Panc1 (cell line): ENCODE data around the gene SEMA5B. TPM values are rescaled to one million over a fixed set of nuclear protein-coding genes. Genes with fewer than 3 reads are reported as not detected.

ENCODE experiments used
- ATAC-seq: fragments of 200-7000 bp; cut with Tn5 transposase; 2 replicates; pipeline ENCODE4 v1.9.1; 2020; ENCODE audit warnings: mild to moderate bottlenecking, moderate library complexity
- BruUV-seq: library from RNA; stranded (reverse); fragments of 400-500 nt; replicated peaks from 2 replicates; lab custom pipeline; 2021; lab: Mats Ljungman, UMichigan
- CTCF ChIA-PET: fragments of 300-600 bp; sonication (Branson Sonifier 250); formaldehyde crosslinking; loops from one replicate; lab custom pipeline; 2022; ENCODE audit warnings: antibody characterized with exemption; lab: Charles Lee
- POLR2A ChIA-PET: fragments of 300-600 bp; sonication (Branson Sonifier 250); formaldehyde crosslinking; loops from one replicate; lab custom pipeline; 2022; ENCODE audit warnings: antibody characterized with exemption; lab: Charles Lee
- DNase-seq: peaks from one replicate; pipeline ENCODE4 v3.0.0-alpha.2; 2010; ENCODE audit warnings: low read depth, low spot score
- H3K27ac ChIP-seq: 2 replicates; pipeline ENCODE4 v1.5.1; 2011; ENCODE audit warnings: mild to moderate bottlenecking, low read length, inconsistent platforms
- H3K27me3 ChIP-seq: fragments of 200-500 bp; sonication (Bioruptor generic); 2 replicates; pipeline ENCODE4 v1.6.0; 2014; ENCODE audit warnings: low read length, inconsistent platforms; ENCODE audit not compliant: control insufficient read depth, insufficient read depth
- H3K36me3 ChIP-seq: fragments of 200-500 bp; sonication (Bioruptor generic); 2 replicates; pipeline ENCODE4 v1.5.1; 2014; ENCODE audit warnings: inconsistent platforms, mild to moderate bottlenecking, low read length, moderate library complexity; ENCODE audit not compliant: control insufficient read depth, insufficient read depth
- H3K4me1 ChIP-seq: 2 replicates; pipeline ENCODE4 v1.5.1; 2011; ENCODE audit warnings: inconsistent platforms, mild to moderate bottlenecking, low read length, moderate library complexity; ENCODE audit not compliant: control insufficient read depth, insufficient read depth
- H3K4me3 ChIP-seq, 2 experiments: 2 replicates each; pipeline ENCODE4 v1.5.1; 2011 to 2012; ENCODE audit warnings: low read depth in 2 of 2, low read length in 2 of 2, mild to moderate bottlenecking in 2 of 2, inconsistent platforms in 1 of 2, moderate library complexity in 1 of 2
- H3K9me3 ChIP-seq: fragments of 200-500 bp; sonication (Bioruptor generic); 2 replicates; pipeline ENCODE4 v1.5.1; 2014; ENCODE audit warnings: low read depth, mild to moderate bottlenecking, inconsistent platforms, low read length, moderate library complexity; ENCODE audit not compliant: control insufficient read depth, insufficient read depth
- CTCF ChIP-seq: fragments of 450-650 bp; IDR thresholded peaks from 2 replicates; pipeline ENCODE4 v1.5.1; 2017; ENCODE audit warnings: mild to moderate bottlenecking
- POLR2AphosphoS5 ChIP-seq: IDR thresholded peaks from 2 replicates; pipeline ENCODE4 v1.6.1; 2012; ENCODE audit warnings: mild to moderate bottlenecking, low read depth, low read length, moderate library complexity
- REST ChIP-seq, 2 experiments: IDR thresholded peaks; 2 replicates each; pipeline ENCODE4 v1.6.1; 2011 to 2012; ENCODE audit warnings: low read depth in 2 of 2, control low read depth in 1 of 2, low read length in 1 of 2, mild to moderate bottlenecking in 1 of 2, moderate library complexity in 1 of 2; ENCODE audit not compliant: insufficient read depth in 1 of 2
- SIN3A ChIP-seq: IDR thresholded peaks from 2 replicates; pipeline ENCODE4 v1.6.1; 2012; ENCODE audit warnings: low read depth, mild to moderate bottlenecking, low read length, moderate library complexity, borderline replicate concordance; ENCODE audit not compliant: insufficient read depth
- TCF7L2 ChIP-seq: IDR thresholded peaks from 2 replicates; pipeline ENCODE4 v1.6.1; 2011; ENCODE audit warnings: mild to moderate bottlenecking, low read depth, low read length, inconsistent platforms
- in situ Hi-C: cut with HindIII; loops from 2 replicates; pipeline ENCODE4 v1.10.0; 2016; ENCODE audit warnings: low sequenced_read_pairs, low pct_unique_long_range_greater_than_20kb
- intact Hi-C: fragments of 100-400 bp; cut with micrococcal nuclease; formaldehyde crosslinking; loops from one replicate; pipeline ENCODE4 v1.10.0; 2022; ENCODE audit not compliant: unreplicated experiment
- total RNA-seq: library from RNA; stranded (reverse); gene quantifications from one replicate; pipeline ENCODE4 v1.2.1, GENCODE V29; 2021; ENCODE audit not compliant: unreplicated experiment

SEMA5B gene
- total RNA-seq, 1 experiment from 2014 or later, result 1.2 TPM

GRCh38 chr3:122926811-122927210 is 100.8 kb downstream of the SEMA5B start:
- DNase-seq (no peak), ATAC-seq (no peak)
- Histone ChIP-seq H3K9me3 (no peaks in the 10 kb centered on the region), H3K4me3 (no peak overlapping the region), H3K36me3 (no peaks in the 10 kb centered on the region), H3K4me1 (peaks cover 2% of the 10 kb centered on the region; the same call in 1 of the 2 replicates), H3K27me3 (peaks cover 26% of the 10 kb centered on the region), H3K27ac (no peak overlapping the region)
- intact Hi-C loops (no loop called here), in situ Hi-C loops (no loop called here)
- POLR2A ChIA-PET, result interaction anchor here (0.6 kb wide), 1 partner anchor 133 kb away, joined by 3 read pairs; the partner anchor contains the start of gene HSPBAP1
- TF ChIP-seq REST (IDR thresholded peaks at IDR 0.05; ENCODE audit: insufficient read depth in 1 of 2, low read depth in 2 of 2, low read length in 1 of 2), result no peak
- no peak for TF ChIP-seq POLR2AphosphoS5
- no peak for TF ChIP-seq SIN3A
- no peak for TF ChIP-seq CTCF
- TF ChIP-seq TCF7L2, result no peak
- CTCF ChIA-PET, result interaction anchor here (0.6 kb wide), 1 partner anchor 171 kb away, joined by 4 read pairs; no protein-coding TSS in a partner anchor
- no TSS peak for BruUV-seq

GRCh38 chr3:122926322-122926721 is 101.2 kb downstream of the SEMA5B start:
- no peak overlapping the region for H3K27ac ChIP-seq
- H3K36me3 ChIP-seq, result no peaks in the 10 kb centered on the region
- H3K9me3 ChIP-seq, result no peaks in the 10 kb centered on the region
- TF ChIP-seq REST (IDR thresholded peaks at IDR 0.05; ENCODE audit: insufficient read depth in 1 of 2, low read depth in 2 of 2, low read length in 1 of 2) (no peak), SIN3A (no peak), TCF7L2 (no peak), POLR2AphosphoS5 (no peak), CTCF (no peak)
- ATAC-seq, result no peak
- in situ Hi-C loops (no loop called here), intact Hi-C loops (no loop called here)
- DNase-seq, result no peak
- H3K27me3 ChIP-seq, result peaks cover 28% of the 10 kb centered on the region
- ChIA-PET CTCF (interaction anchor here (0.6 kb wide), 1 partner anchor 171 kb away, joined by 4 read pairs; no protein-coding TSS in a partner anchor), POLR2A (interaction anchor here (0.6 kb wide), 1 partner anchor 133 kb away, joined by 3 read pairs; the partner anchor contains the start of gene HSPBAP1)
- H3K4me3 ChIP-seq, result no peak overlapping the region
- no TSS peak for BruUV-seq
- H3K4me1 ChIP-seq, result peaks cover 2% of the 10 kb centered on the region; the same call in 1 of the 2 replicates
